ENCODE data around the gene ING4. TPM values are rescaled to one million over a fixed set of nuclear protein-coding genes. Genes with fewer than 3 reads are reported as not detected.
A peak's percentile ranks its signal among the peaks of the same experiment; 100 is the strongest.

ING4 gene
- total and polyA plus RNA-seq, 7 experiments from 2014 or later: 33.1 to 106 (median 92.8) TPM

- H3K9me3 Mint-ChIP-seq: peaks cover 0 to 4% (median 0%) of the 10 kb centered on the region in 11 donors
- Histone ChIP-seq H3K36me3 (ENCODE audit: control insufficient read depth in 2 of 3, insufficient read depth in 3 of 3, low read length in 3 of 3) (peaks cover 0 to 11% (median 7%) of the 10 kb centered on the region in 3 experiments), H3K9me3 (ENCODE audit: control insufficient read depth in 2 of 3, low read length in 3 of 3) (no peaks in the 10 kb centered on the region), H3K27me3 (ENCODE audit: control insufficient read depth in 2 of 2, insufficient read depth in 2 of 2, low read length in 2 of 2) (no peaks in the 10 kb centered on the region), H3K4me3 (ENCODE audit: low read length) (no peak overlapping the region), H3K4me1 (ENCODE audit: control insufficient read depth in 2 of 2, insufficient read depth in 2 of 2, low read length in 2 of 2) (peaks cover 20 to 29% of the 10 kb centered on the region in 2 donors), H3K27ac (ENCODE audit: low read depth, low read length) (no peak overlapping the region)
- peak overlapping the region in 1 of 10 donors; percentile 22 for H3K4me3 Mint-ChIP-seq
- CTCF ChIA-PET: interaction anchor here (0.7 to 1.0 kb wide), 4 partner anchors 27 to 129 kb away, joined by 3 read pairs; partner anchors contain the start of genes COPS7A and ZNF384
- ATAC-seq (no peak), DNase-seq (no peak)
- H3K36me3 Mint-ChIP-seq: peaks cover 0 to 9% (median 1%) of the 10 kb centered on the region in 5 donors
- intact Hi-C loops (cut with micrococcal nuclease): loop anchor here in 1 of 2 donors (2.0 kb wide), 3 partner anchors 17 to 73 kb away; partner anchors contain the start of genes ING4 and ZNF384
- POLR2A ChIA-PET: interaction anchor here (1.0 to 1.2 kb wide), 4 partner anchors 70 to 236 kb away, joined by 3 to 4 read pairs (median 3); partner anchors contain the start of genes CDCA3, COPS7A and ZNF384
- peak overlapping the region in 8 of 9 donors; percentile 58 to 91 (median 76) for H3K27ac Mint-ChIP-seq
- H3K4me1 Mint-ChIP-seq: peaks cover 25 to 64% (median 51%) of the 10 kb centered on the region in 7 donors
- H3K27me3 Mint-ChIP-seq: no peaks in the 10 kb centered on the region
Measured at GRCh38 chr12:6615802-6616201, 47.1 kb downstream of the ING4 start.

DNA sequence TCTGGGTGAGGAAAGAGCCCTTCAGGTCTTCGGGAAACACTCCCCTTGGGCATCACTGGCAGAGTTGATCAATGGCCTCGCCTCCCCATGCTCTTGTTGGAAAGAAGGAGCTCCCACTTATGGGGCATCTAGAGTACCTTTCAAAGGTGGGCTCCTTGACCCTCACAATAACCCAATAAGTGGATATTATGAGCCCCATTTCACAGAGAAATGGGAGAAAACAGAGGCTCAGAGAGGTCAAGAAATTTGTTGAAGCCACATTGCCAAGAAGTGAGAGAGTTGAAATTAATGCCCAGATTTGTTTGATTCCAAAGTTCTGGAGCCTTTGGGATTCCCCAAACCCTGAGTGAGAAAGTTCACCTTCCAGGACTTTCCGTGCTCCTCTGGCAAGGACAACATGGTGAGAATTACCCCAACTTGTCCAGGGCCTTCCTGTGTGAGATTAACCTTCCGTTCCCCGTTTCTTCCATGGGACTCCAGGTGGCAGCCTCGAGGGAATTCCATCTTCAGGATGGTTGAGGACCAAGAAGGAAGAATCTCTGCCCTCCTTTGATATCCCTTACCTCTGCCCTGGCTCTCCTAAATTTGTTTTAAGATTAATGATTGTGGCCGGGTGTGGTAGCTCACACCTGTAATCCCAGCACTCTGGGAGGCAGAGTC lies 48.3 kb downstream of the ING4 start:
- peaks cover 0 to 7% (median 6%) of the 10 kb centered on the region in 3 experiments for H3K36me3 ChIP-seq (ENCODE audit: control insufficient read depth in 2 of 3, insufficient read depth in 3 of 3, low read length in 3 of 3)
- Mint-ChIP-seq H3K4me3 (peak overlapping the region in 6 of 10 donors; percentile 30 to 41 (median 34)), H3K27me3 (no peaks in the 10 kb centered on the region), H3K27ac (peak overlapping the region; percentile 51 to 91 (median 87)), H3K9me3 (peaks cover 0 to 4% (median 0%) of the 10 kb centered on the region in 11 donors), H3K4me1 (peaks cover 26 to 59% (median 53%) of the 10 kb centered on the region in 7 donors), H3K36me3 (peaks cover 0 to 7% (median 0%) of the 10 kb centered on the region in 5 donors)
- no peaks in the 10 kb centered on the region for H3K9me3 ChIP-seq (ENCODE audit: control insufficient read depth in 2 of 3, low read length in 3 of 3)
- H3K27me3 ChIP-seq (ENCODE audit: control insufficient read depth in 2 of 2, insufficient read depth in 2 of 2, low read length in 2 of 2): no peaks in the 10 kb centered on the region
- intact Hi-C loops (cut with micrococcal nuclease): no loop called here
- DNase-seq (no peak), ATAC-seq (no peak)
- H3K27ac ChIP-seq (ENCODE audit: low read depth, low read length): peak overlapping the region; percentile 64
- H3K4me1 ChIP-seq (ENCODE audit: control insufficient read depth in 2 of 2, insufficient read depth in 2 of 2, low read length in 2 of 2): peaks cover 20 to 30% of the 10 kb centered on the region in 2 donors
- ChIA-PET CTCF (interaction anchor here (0.7 to 1.0 kb wide), 6 partner anchors 10 to 348 kb away, joined by 3 to 5 read pairs (median 4); partner anchors contain the start of gene COPS7A), POLR2A (interaction anchor here (0.7 to 3.7 kb wide), 5 partner anchors 11 to 200 kb away, joined by 3 to 25 read pairs (median 3); partner anchors contain the start of genes NOP2 and ZNF384)
- no peak overlapping the region for H3K4me3 ChIP-seq (ENCODE audit: low read length)

- peak; percentile 74 for ATAC-seq
- ChIA-PET POLR2A (interaction anchor here (0.9 to 3.7 kb wide), 7 partner anchors 11 to 330 kb away, joined by 3 to 25 read pairs (median 3); partner anchors contain the start of genes C12orf57, MLF2, NOP2 and RNU7-1), CTCF (interaction anchor here (0.8 to 1.3 kb wide), 2 partner anchors 110 to 139 kb away, joined by 3 read pairs; partner anchors contain the start of genes COPS7A and MLF2)
- H3K27ac ChIP-seq (ENCODE audit: low read depth, low read length): peak overlapping the region; percentile 64
- H3K36me3 Mint-ChIP-seq: peaks cover 0 to 3% (median 0%) of the 10 kb centered on the region in 5 donors
- H3K27me3 Mint-ChIP-seq: no peaks in the 10 kb centered on the region
- H3K9me3 ChIP-seq (ENCODE audit: control insufficient read depth in 2 of 3, low read length in 3 of 3): no peaks in the 10 kb centered on the region
- no peaks in the 10 kb centered on the region for H3K27me3 ChIP-seq (ENCODE audit: control insufficient read depth in 2 of 2, insufficient read depth in 2 of 2, low read length in 2 of 2)
- no peak overlapping the region for H3K4me3 ChIP-seq (ENCODE audit: low read length)
- peak overlapping the region; percentile 51 to 91 (median 87) for H3K27ac Mint-ChIP-seq
- peaks cover 0 to 5% (median 0%) of the 10 kb centered on the region in 3 experiments for H3K36me3 ChIP-seq (ENCODE audit: control insufficient read depth in 2 of 3, insufficient read depth in 3 of 3, low read length in 3 of 3)
- peak in 2 of 9 donors; percentile 28 to 32 for DNase-seq
- intact Hi-C loops (cut with micrococcal nuclease): loop anchor here in 1 of 2 donors (1.0 to 2.0 kb wide), 2 partner anchors 9 to 19 kb away; no protein-coding TSS in a partner anchor
- peaks cover 20 to 30% of the 10 kb centered on the region in 2 donors for H3K4me1 ChIP-seq (ENCODE audit: control insufficient read depth in 2 of 2, insufficient read depth in 2 of 2, low read length in 2 of 2)
- peaks cover 26 to 54% (median 48%) of the 10 kb centered on the region in 7 donors for H3K4me1 Mint-ChIP-seq
- peak overlapping the region in 7 of 10 donors; percentile 30 to 70 (median 36) for H3K4me3 Mint-ChIP-seq
- H3K9me3 Mint-ChIP-seq: peaks cover 0 to 4% (median 0%) of the 10 kb centered on the region in 11 donors
Measured at GRCh38 chr12:6613776-6614512, 49.0 kb downstream of the ING4 start.

- peak overlapping the region; percentile 51 to 94 (median 87) for H3K27ac Mint-ChIP-seq
- H3K36me3 Mint-ChIP-seq: no peaks in the 10 kb centered on the region
- H3K4me1 Mint-ChIP-seq: peaks cover 26 to 52% (median 48%) of the 10 kb centered on the region in 7 donors
- peak overlapping the region in 6 of 10 donors; percentile 29 to 76 (median 68) for H3K4me3 Mint-ChIP-seq
- H3K27me3 Mint-ChIP-seq: no peaks in the 10 kb centered on the region
- ATAC-seq (no peak), DNase-seq (peak in 1 of 9 donors; percentile 19)
- Histone ChIP-seq H3K27ac (ENCODE audit: low read depth, low read length) (peak overlapping the region; percentile 65), H3K9me3 (ENCODE audit: control insufficient read depth in 2 of 3, low read length in 3 of 3) (no peaks in the 10 kb centered on the region), H3K27me3 (ENCODE audit: control insufficient read depth in 2 of 2, insufficient read depth in 2 of 2, low read length in 2 of 2) (no peaks in the 10 kb centered on the region), H3K4me3 (ENCODE audit: low read length) (no peak overlapping the region), H3K4me1 (ENCODE audit: control insufficient read depth in 2 of 2, insufficient read depth in 2 of 2, low read length in 2 of 2) (peaks cover 21 to 30% of the 10 kb centered on the region in 2 donors), H3K36me3 (ENCODE audit: control insufficient read depth in 2 of 3, insufficient read depth in 3 of 3, low read length in 3 of 3) (no peaks in the 10 kb centered on the region)
- intact Hi-C loops (cut with micrococcal nuclease): loop anchor here in 1 of 2 donors (1.0 to 2.0 kb wide), 2 partner anchors 8 to 20 kb away; no protein-coding TSS in a partner anchor
- ChIA-PET CTCF (interaction anchor here (0.6 to 1.6 kb wide), 7 partner anchors 11 to 210 kb away, joined by 3 to 9 read pairs (median 3); partner anchors contain the start of genes LPAR5 and MLF2), POLR2A (interaction anchor here (0.6 to 3.7 kb wide), 17 partner anchors 10 to 331 kb away, joined by 3 to 25 read pairs (median 4); partner anchors contain the start of genes C12orf57, COPS7A, MLF2 and NOP2)
- H3K9me3 Mint-ChIP-seq: peaks cover 0 to 4% (median 0%) of the 10 kb centered on the region in 11 donors
Measured at GRCh38 chr12:6613015-6613775, 49.7 kb downstream of the ING4 start.

DNA sequence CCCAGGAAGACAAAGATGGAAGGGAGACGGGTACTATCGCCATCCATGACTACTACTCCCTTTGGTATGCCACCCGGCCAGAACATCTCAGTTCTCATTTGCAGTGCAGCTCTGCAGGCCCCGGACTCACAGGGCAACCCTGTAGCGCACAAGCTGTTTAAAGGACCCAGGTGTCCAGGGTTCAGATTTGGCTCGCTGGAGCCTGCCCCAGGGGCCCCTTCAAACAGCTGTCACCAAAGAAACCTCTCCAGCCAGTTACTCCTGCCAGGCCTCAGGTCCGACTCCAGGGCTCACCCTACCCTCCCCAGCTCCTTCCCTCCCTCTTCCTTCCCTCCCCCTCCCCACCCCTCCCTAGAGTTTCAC lies 50.3 kb downstream of the ING4 start:
- H3K4me3 Mint-ChIP-seq: peak overlapping the region; percentile 67 to 84 (median 72)
- no peaks in the 10 kb centered on the region for H3K36me3 ChIP-seq (ENCODE audit: control insufficient read depth in 2 of 3, insufficient read depth in 3 of 3, low read length in 3 of 3)
- H3K4me1 Mint-ChIP-seq: peaks cover 26 to 48% (median 43%) of the 10 kb centered on the region in 7 donors
- intact Hi-C loops (cut with micrococcal nuclease): loop anchor here in 1 of 2 donors (1.0 to 2.0 kb wide), 2 partner anchors 7 to 20 kb away; no protein-coding TSS in a partner anchor
- H3K9me3 Mint-ChIP-seq: no peaks in the 10 kb centered on the region
- H3K36me3 Mint-ChIP-seq: no peaks in the 10 kb centered on the region
- H3K4me3 ChIP-seq (ENCODE audit: low read length): peak overlapping the region; percentile 17
- H3K27ac Mint-ChIP-seq: peak overlapping the region; percentile 77 to 94 (median 86)
- no peaks in the 10 kb centered on the region for H3K9me3 ChIP-seq (ENCODE audit: control insufficient read depth in 2 of 3, low read length in 3 of 3)
- POLR2A ChIA-PET: interaction anchor here (0.6 to 3.7 kb wide), 14 partner anchors 9 to 264 kb away, joined by 3 to 25 read pairs (median 5); partner anchors contain the start of genes COPS7A, NOP2, TAPBPL and ZNF384
- no peaks in the 10 kb centered on the region for H3K27me3 ChIP-seq (ENCODE audit: control insufficient read depth in 2 of 2, insufficient read depth in 2 of 2, low read length in 2 of 2)
- CTCF ChIA-PET: interaction anchor here (0.6 to 1.6 kb wide), 6 partner anchors 10 to 211 kb away, joined by 3 to 9 read pairs (median 4); partner anchors contain the start of gene MLF2
- peak overlapping the region; percentile 65 for H3K27ac ChIP-seq (ENCODE audit: low read depth, low read length)
- peaks cover 26 to 34% of the 10 kb centered on the region in 2 donors for H3K4me1 ChIP-seq (ENCODE audit: control insufficient read depth in 2 of 2, insufficient read depth in 2 of 2, low read length in 2 of 2)
- ATAC-seq (no peak), DNase-seq (no peak)
- no peaks in the 10 kb centered on the region for H3K27me3 Mint-ChIP-seq

All from naive thymus-derived CD4-positive, alpha-beta T cell (primary cell).